ENCODE data around the gene GSN. TPM values are rescaled to one million over a fixed set of nuclear protein-coding genes. Genes with fewer than 3 reads are reported as not detected.

The GSN gene
- total and polyA plus RNA-seq, 9 of the 15 experiments (the other 6 are each of a cell fraction or from before 2014, with no cell fraction given) = 0.39 to 16.6 (median 8.2) TPM

DNA sequence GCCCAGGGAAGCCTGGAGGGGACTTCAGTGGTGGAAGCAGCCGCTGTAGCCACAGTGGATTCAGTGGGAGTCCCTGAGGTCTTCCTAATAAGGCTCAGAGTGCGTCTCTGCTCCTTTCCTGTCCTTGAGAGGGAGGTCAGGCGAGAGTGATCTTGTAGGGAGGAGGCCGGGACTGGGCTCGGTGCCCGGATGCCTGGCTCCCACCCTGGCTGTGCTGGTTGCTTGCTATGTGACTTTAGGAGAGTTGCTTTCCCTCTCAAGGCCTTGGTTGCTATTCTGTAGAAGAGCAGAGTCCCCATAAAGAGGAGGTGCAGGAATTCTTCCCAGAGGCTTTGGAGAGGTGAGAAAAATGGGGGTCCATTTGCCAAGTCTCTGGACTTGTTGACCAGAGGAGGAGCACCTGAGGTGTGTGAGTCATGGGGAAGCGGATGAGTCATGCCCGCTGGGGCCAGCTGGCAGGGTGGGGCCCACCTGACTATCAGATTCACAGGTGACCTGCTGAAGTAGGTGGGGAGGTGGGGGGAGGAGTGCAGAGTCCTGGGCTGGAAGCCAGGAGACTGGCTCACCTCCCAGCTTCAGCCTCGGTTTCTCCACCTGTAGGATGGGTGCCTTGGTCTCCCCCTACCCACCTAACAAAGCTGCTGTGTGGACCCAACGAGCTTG is 13.8 kb downstream of the GSN start (continued):
- TF ChIP-seq, protein P1, sequence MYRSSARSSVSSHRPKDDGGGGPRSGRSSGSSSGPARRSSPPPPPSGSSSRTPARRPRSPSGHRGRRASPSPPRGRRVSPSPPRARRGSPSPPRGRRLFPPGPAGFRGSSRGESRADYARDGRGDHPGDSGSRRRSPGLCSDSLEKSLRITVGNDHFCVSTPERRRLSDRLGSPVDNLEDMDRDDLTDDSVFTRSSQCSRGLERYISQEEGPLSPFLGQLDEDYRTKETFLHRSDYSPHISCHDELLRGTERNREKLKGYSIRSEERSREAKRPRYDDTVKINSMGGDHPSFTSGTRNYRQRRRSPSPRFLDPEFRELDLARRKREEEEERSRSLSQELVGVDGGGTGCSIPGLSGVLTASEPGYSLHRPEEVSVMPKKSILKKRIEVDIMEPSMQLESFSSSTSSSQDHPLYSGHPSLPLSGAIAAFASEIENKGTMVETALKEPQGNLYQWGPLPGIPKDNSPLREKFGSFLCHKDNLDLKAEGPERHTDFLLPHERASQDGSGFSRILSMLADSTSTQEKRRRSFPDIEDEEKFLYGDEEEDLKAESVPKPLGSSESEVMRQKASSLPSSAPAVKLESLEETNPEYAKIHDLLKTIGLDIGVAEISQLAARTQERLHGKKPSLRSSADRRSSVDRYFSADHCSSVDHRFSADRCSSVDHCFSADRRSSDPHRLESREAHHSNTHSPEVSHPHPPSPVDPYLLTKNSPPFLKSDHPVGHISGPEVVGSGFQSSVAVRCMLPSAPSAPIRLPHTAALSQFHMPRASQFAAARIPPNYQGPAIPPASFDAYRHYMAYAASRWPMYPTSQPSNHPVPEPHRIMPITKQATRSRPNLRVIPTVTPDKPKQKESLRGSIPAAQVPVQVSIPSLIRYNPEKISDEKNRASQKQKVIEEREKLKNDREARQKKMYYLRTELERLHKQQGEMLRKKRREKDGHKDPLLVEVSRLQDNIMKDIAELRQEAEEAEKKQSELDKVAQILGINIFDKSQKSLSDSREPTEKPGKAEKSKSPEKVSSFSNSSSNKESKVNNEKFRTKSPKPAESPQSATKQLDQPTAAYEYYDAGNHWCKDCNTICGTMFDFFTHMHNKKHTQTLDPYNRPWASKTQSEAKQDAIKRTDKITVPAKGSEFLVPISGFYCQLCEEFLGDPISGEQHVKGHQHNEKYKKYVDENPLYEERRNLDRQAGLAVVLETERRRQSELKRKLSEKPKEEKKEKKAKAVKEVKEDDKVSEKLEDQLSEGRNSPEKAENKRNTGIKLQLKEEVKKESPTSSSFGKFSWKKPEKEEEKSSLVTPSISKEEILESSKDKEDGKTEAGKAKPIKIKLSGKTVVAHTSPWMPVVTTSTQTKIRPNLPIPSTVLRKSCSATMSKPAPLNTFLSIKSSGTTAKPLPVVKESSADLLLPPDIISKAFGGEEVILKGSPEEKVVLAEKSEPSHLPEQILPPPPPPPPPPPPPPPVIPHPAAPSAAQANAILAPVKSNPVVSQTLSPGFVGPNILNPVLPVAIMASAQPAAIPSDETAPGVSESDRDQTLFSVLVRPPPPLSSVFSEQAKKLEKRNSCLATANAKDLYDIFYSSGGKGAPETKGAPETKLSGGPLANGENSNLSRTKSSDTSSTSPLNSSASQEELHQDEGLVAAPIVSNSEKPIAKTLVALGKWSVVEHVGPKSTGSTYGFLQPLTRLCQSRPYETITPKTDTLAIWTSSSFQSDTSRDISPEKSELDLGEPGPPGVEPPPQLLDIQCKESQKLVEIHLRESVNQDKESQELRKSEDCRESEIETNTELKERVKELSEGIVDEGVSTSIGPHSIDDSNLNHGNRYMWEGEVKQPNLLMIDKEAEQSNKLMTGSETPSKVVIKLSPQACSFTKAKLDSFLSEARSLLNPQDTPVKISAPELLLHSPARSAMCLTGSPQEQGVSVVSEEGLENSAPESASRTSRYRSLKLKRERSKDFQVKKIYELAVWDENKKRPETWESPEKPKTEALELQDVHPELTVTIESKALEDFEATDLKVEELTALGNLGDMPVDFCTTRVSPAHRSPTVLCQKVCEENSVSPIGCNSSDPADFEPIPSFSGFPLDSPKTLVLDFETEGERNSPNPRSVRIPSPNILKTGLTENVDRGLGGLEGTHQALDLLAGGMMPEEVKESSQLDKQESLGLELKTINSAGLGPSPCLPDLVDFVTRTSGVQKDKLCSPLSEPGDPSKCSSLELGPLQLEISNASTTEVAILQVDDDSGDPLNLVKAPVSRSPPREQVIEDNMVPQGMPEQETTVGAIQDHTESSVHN (IDR thresholded peaks at IDR 0.05; ENCODE audit: borderline replicate concordance in 1 of 2, low read depth in 1 of 2) = peak in 1 of 2 experiments; percentile 87; a peak in 2 of 4 replicates
- no peak for TF ChIP-seq ZNF124 (CRISPR knock-in tag; IDR thresholded peaks at IDR 0.05)
- no peak for TF ChIP-seq LARP7 (IDR thresholded peaks at IDR 0.05)
- TF ChIP-seq ZNF3 (CRISPR knock-in tag; IDR thresholded peaks at IDR 0.05) = no peak
- TF ChIP-seq TCF3 (CRISPR knock-in tag; IDR thresholded peaks at IDR 0.05) = peak; percentile 54
- peak; percentile 62; the same call in 1 of the 2 replicates for TF ChIP-seq MEF2D (tag; conservative IDR thresholded peaks at IDR 0.05; ENCODE audit: low read depth)
- peak in 1 of 2 experiments; percentile 54; a peak in 2 of 4 replicates for TF ChIP-seq KDM1A (IDR thresholded peaks at IDR 0.05)
- TF ChIP-seq PYGO2 (tag; IDR thresholded peaks at IDR 0.05) = 0 out of 2 replicates have a peak, but pooled peaks have one; percentile 28
- peak; percentile 58; the same call in 1 of the 2 replicates for TF ChIP-seq LEF1 (IDR thresholded peaks at IDR 0.05)
- TF ChIP-seq, protein P2, sequence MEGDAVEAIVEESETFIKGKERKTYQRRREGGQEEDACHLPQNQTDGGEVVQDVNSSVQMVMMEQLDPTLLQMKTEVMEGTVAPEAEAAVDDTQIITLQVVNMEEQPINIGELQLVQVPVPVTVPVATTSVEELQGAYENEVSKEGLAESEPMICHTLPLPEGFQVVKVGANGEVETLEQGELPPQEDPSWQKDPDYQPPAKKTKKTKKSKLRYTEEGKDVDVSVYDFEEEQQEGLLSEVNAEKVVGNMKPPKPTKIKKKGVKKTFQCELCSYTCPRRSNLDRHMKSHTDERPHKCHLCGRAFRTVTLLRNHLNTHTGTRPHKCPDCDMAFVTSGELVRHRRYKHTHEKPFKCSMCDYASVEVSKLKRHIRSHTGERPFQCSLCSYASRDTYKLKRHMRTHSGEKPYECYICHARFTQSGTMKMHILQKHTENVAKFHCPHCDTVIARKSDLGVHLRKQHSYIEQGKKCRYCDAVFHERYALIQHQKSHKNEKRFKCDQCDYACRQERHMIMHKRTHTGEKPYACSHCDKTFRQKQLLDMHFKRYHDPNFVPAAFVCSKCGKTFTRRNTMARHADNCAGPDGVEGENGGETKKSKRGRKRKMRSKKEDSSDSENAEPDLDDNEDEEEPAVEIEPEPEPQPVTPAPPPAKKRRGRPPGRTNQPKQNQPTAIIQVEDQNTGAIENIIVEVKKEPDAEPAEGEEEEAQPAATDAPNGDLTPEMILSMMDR (IDR thresholded peaks at IDR 0.05 in 2 of 3, conservative IDR thresholded peaks at IDR 0.05 in 1 of 3; ENCODE audit: insufficient read depth in 2 of 3, low read depth in 1 of 3, low read length in 3 of 3) = 0 out of 6 replicates have a peak, but pooled peaks of 1 of the 3 experiments have one; percentile 8
- no peak for TF ChIP-seq ZNF143 (CRISPR knock-in tag; IDR thresholded peaks at IDR 0.05)
- TF ChIP-seq ZNF592 (IDR thresholded peaks at IDR 0.05) = peak; percentile 88
- TF ChIP-seq ZNF584 (CRISPR knock-in tag; IDR thresholded peaks at IDR 0.05; ENCODE audit: low read depth) = no peak
- peak; percentile 87 for TF ChIP-seq SMARCA4 (IDR thresholded peaks at IDR 0.05)

Data from K562 (cell line).